ENCODE measurements around the gene SH3RF1. TPM values are rescaled to one million over a fixed set of nuclear protein-coding genes. Genes with fewer than 3 reads are reported as not detected.

The SH3RF1 gene
- total and polyA plus RNA-seq, 2 donors = 2.0 to 3.7 TPM

DNA sequence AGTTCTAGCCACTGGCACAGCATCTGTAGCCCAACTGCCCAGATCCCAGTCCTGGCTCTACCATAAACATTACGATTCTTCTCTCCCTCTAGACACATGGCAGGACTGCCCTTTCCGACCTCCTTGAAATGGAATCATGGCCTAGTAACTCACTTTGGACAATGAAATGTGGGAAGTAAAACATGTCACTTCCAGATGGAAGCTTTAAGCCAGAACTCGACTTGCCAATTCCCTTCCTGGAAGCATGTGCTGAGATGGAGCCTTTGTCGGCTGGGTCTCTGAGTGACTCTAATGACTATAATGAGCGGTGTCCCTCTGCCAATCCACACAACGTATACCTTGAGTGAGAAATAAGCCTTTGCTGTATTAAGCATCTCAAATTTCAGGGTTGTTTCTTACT, 34.7 kb downstream of the SH3RF1 start:
- no peak overlapping the region for H3K4me3 ChIP-seq (ENCODE audit: low read length in 2 of 2)
- no peaks in the 10 kb centered on the region for H3K27me3 ChIP-seq (ENCODE audit: control insufficient read depth in 2 of 2, insufficient read depth in 1 of 2, low read length in 1 of 2)
- no peak overlapping the region for H3K27ac ChIP-seq (ENCODE audit: low read depth in 1 of 2, low read length in 1 of 2)
- 97% methylated on average over 6 of the region's 6 CpGs for WGBS
- no peaks in the 10 kb centered on the region for H3K9me3 ChIP-seq (ENCODE audit: control insufficient read depth in 2 of 2, insufficient read depth in 1 of 2, low read length in 1 of 2)
- no peak for DNase-seq (ENCODE audit: low read depth in 6 of 9, low spot score in 9 of 9)
- no peaks in the 10 kb centered on the region for H3K36me3 ChIP-seq (ENCODE audit: control insufficient read depth in 2 of 2, insufficient read depth in 2 of 2, low read length in 1 of 2)
- H3K4me1 ChIP-seq (ENCODE audit: control insufficient read depth in 2 of 2, insufficient read depth in 2 of 2, low read length in 2 of 2) = no peaks in the 10 kb centered on the region

DNA sequence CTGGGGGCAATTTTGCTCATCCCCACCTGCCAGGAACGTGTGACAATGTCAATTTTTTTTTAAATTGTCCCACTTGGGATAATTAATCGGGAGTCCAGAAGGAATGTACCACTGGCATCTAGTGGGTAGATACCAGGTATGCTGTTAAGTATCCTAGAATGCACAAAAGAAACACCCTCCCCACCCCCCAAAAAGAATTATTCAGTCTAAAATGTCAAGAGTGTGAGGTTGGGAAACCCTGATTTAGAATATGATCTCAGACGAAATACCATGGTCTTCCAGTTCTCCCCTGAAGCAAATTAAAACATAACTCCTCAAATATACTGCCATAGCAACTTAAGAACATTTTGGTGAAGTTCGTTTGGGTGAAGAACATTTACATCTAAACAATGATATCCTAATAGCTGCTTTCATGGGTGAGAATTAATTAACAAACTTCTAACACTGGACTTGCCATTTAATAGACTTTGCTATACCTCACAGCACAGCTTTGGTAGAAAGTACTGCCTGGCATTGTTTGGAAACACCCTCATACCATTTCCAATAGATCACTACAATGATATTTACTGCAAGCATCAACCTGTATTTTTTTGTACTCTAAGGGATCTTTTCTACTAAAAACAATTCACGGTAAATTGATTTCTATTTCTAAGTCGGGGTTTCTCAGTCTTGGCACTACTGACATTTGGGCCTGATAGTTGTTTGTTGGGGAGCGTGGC, 36.5 kb downstream of the SH3RF1 start:
- Histone ChIP-seq H3K4me1 (ENCODE audit: control insufficient read depth in 2 of 2, insufficient read depth in 2 of 2, low read length in 2 of 2) (no peaks in the 10 kb centered on the region), H3K4me3 (ENCODE audit: low read length in 2 of 2) (no peak overlapping the region), H3K27ac (ENCODE audit: low read depth in 1 of 2, low read length in 1 of 2) (no peak overlapping the region), H3K9me3 (ENCODE audit: control insufficient read depth in 2 of 2, insufficient read depth in 1 of 2, low read length in 1 of 2) (no peaks in the 10 kb centered on the region), H3K27me3 (ENCODE audit: control insufficient read depth in 2 of 2, insufficient read depth in 1 of 2, low read length in 1 of 2) (no peaks in the 10 kb centered on the region), H3K36me3 (ENCODE audit: control insufficient read depth in 2 of 2, insufficient read depth in 2 of 2, low read length in 1 of 2) (no peaks in the 10 kb centered on the region)
- 79% methylated on average over 7 of the region's 7 CpGs for WGBS
- DNase-seq (ENCODE audit: low read depth in 6 of 9, low spot score in 9 of 9) = no peak

DNA sequence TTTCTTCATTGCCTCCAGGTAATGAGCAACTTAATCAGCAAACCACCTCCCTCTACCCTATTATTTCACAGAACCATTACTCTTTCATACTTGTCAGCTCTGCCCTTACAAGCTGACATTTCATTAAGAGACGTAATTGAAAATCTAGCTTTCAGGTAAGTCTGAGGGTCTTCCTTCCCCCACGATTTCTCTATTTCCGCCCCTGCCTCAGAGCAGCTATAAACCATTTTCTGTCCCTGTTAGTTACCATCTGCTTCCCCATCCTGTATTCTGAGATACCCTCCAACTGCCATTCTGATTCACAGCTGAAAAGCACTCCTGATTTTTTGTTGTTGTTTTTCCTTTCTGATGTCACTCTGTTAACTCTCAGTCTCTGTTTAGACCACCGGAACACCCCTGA, 37.1 kb downstream of the SH3RF1 start:
- Histone ChIP-seq H3K27me3 (ENCODE audit: control insufficient read depth in 2 of 2, insufficient read depth in 1 of 2, low read length in 1 of 2) (no peaks in the 10 kb centered on the region), H3K9me3 (ENCODE audit: control insufficient read depth in 2 of 2, insufficient read depth in 1 of 2, low read length in 1 of 2) (no peaks in the 10 kb centered on the region), H3K27ac (ENCODE audit: low read depth in 1 of 2, low read length in 1 of 2) (no peak overlapping the region), H3K4me3 (ENCODE audit: low read length in 2 of 2) (no peak overlapping the region), H3K36me3 (ENCODE audit: control insufficient read depth in 2 of 2, insufficient read depth in 2 of 2, low read length in 1 of 2) (no peaks in the 10 kb centered on the region), H3K4me1 (ENCODE audit: control insufficient read depth in 2 of 2, insufficient read depth in 2 of 2, low read length in 2 of 2) (no peaks in the 10 kb centered on the region)
- DNase-seq (ENCODE audit: low read depth in 6 of 9, low spot score in 9 of 9) = peak in 1 of 9 donors; percentile 12
- 21% methylated on average over 4 of the region's 4 CpGs for WGBS

DNA sequence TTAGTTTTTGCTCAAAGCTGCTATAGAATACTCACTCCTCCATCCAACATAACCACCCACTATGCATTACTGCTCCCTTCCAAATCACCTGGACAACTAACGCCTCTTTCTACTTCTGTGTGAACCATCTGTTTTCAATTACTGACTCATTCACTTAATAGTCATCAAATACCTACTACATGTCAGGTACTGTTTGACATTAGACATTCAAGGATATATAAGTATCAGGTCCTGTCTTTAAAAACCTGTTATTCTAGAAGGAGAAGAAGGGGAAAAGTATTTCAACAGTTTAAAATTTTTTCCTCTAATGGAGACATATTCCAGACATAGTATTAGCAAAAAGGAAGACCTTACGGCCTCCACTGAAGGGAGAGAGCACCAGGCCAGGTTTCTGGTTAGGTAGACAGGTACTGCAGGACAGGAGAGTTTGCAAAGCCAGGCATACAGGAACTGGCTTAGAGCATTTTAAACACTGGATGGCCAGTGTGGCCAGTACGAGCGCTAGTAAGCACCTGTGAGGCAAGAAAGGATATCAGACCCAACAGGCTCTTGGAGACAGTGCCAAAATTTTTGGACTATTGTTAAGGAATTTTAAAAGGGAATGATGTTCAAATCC, 39.0 kb downstream of the SH3RF1 start:
- H3K4me1 ChIP-seq (ENCODE audit: control insufficient read depth in 2 of 2, insufficient read depth in 2 of 2, low read length in 2 of 2) = no peaks in the 10 kb centered on the region
- H3K27me3 ChIP-seq (ENCODE audit: control insufficient read depth in 2 of 2, insufficient read depth in 1 of 2, low read length in 1 of 2) = no peaks in the 10 kb centered on the region
- H3K4me3 ChIP-seq (ENCODE audit: low read length in 2 of 2) = no peak overlapping the region
- no peaks in the 10 kb centered on the region for H3K36me3 ChIP-seq (ENCODE audit: control insufficient read depth in 2 of 2, insufficient read depth in 2 of 2, low read length in 1 of 2)
- WGBS = 85% methylated on average over 4 of the region's 4 CpGs
- no peaks in the 10 kb centered on the region for H3K9me3 ChIP-seq (ENCODE audit: control insufficient read depth in 2 of 2, insufficient read depth in 1 of 2, low read length in 1 of 2)
- DNase-seq (ENCODE audit: low read depth in 6 of 9, low spot score in 9 of 9) = no peak
- H3K27ac ChIP-seq (ENCODE audit: low read depth in 1 of 2, low read length in 1 of 2) = no peak overlapping the region

DNA sequence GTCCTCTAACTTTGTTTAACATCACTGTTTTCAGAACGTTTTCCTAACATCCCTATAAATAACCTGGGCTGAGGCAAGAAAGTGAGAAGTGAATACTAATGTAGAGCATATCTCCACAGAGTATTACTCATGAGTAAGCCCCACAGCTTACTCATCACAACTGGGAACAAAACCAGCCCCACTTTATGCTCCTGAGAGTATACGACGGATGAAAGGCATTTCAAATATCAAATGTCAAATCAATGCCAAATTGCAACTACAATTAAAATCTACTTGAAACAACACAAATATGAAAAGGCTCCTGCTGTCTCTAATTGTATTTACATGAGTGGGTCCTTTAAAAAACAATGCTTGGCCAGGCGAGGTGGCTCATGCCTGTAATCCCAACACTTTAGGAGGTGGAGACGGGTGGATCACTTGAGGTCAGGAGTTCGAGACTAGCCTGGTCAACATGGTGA, 41.2 kb downstream of the SH3RF1 start:
- DNase-seq (ENCODE audit: low read depth in 6 of 9, low spot score in 9 of 9) = no peak
- Histone ChIP-seq H3K27me3 (ENCODE audit: control insufficient read depth in 2 of 2, insufficient read depth in 1 of 2, low read length in 1 of 2) (no peaks in the 10 kb centered on the region), H3K4me1 (ENCODE audit: control insufficient read depth in 2 of 2, insufficient read depth in 2 of 2, low read length in 2 of 2) (no peaks in the 10 kb centered on the region), H3K36me3 (ENCODE audit: control insufficient read depth in 2 of 2, insufficient read depth in 2 of 2, low read length in 1 of 2) (no peaks in the 10 kb centered on the region), H3K9me3 (ENCODE audit: control insufficient read depth in 2 of 2, insufficient read depth in 1 of 2, low read length in 1 of 2) (no peaks in the 10 kb centered on the region), H3K4me3 (ENCODE audit: low read length in 2 of 2) (no peak overlapping the region), H3K27ac (ENCODE audit: low read depth in 1 of 2, low read length in 1 of 2) (no peak overlapping the region)
- WGBS = 89% methylated on average over 6 of the region's 6 CpGs

DNA sequence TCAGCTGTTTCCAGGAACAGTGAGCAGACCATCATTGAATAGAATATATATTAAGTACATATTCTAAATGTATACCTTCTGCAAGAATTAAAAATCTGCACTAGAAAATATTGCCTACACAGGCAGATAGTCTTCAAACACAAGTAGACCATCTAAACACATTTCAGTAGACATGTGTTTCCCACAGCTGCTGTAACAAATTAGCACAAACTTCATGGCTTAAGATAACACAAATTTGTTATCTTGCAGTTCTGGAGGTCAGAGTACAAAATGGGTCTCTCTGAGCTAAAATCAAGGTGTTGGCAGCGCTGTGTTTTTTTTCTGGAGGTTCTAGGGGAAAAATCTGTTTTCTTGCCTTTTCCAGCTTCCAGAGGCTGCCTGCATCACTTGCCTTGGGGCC, 42.7 kb downstream of the SH3RF1 start:
- H3K4me3 ChIP-seq (ENCODE audit: low read length in 2 of 2) = no peak overlapping the region
- no peaks in the 10 kb centered on the region for H3K36me3 ChIP-seq (ENCODE audit: control insufficient read depth in 2 of 2, insufficient read depth in 2 of 2, low read length in 1 of 2)
- 95% methylated on average over 1 of the region's 1 CpG for WGBS
- no peak overlapping the region for H3K27ac ChIP-seq (ENCODE audit: low read depth in 1 of 2, low read length in 1 of 2)
- no peak for DNase-seq (ENCODE audit: low read depth in 6 of 9, low spot score in 9 of 9)
- no peaks in the 10 kb centered on the region for H3K27me3 ChIP-seq (ENCODE audit: control insufficient read depth in 2 of 2, insufficient read depth in 1 of 2, low read length in 1 of 2)
- no peaks in the 10 kb centered on the region for H3K4me1 ChIP-seq (ENCODE audit: control insufficient read depth in 2 of 2, insufficient read depth in 2 of 2, low read length in 2 of 2)
- no peaks in the 10 kb centered on the region for H3K9me3 ChIP-seq (ENCODE audit: control insufficient read depth in 2 of 2, insufficient read depth in 1 of 2, low read length in 1 of 2)

DNA sequence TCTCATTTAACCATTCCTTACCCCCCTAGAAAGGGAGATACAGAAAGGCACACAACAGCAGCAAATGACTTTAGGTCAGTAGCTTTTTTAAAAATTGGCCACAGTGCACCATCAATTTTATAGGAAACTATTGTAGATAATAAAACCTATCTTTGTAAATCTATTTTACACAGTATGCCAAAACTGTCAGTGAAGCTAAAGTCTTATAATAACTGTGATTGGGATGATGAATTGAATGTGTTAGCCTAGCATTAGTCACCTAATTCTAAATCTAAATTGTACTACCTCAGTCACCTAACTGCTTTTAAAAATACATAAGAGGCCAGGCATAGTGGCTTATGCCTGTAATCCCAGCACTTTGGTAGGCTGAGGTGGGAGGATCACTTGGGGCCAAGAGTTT, 44.2 kb downstream of the SH3RF1 start:
- H3K4me1 ChIP-seq (ENCODE audit: control insufficient read depth in 2 of 2, insufficient read depth in 2 of 2, low read length in 2 of 2) = no peaks in the 10 kb centered on the region
- H3K27me3 ChIP-seq (ENCODE audit: control insufficient read depth in 2 of 2, insufficient read depth in 1 of 2, low read length in 1 of 2) = no peaks in the 10 kb centered on the region
- H3K27ac ChIP-seq (ENCODE audit: low read depth in 1 of 2, low read length in 1 of 2) = no peak overlapping the region
- H3K36me3 ChIP-seq (ENCODE audit: control insufficient read depth in 2 of 2, insufficient read depth in 2 of 2, low read length in 1 of 2) = no peaks in the 10 kb centered on the region
- no peaks in the 10 kb centered on the region for H3K9me3 ChIP-seq (ENCODE audit: control insufficient read depth in 2 of 2, insufficient read depth in 1 of 2, low read length in 1 of 2)
- no peak overlapping the region for H3K4me3 ChIP-seq (ENCODE audit: low read length in 2 of 2)
- no peak for DNase-seq (ENCODE audit: low read depth in 6 of 9, low spot score in 9 of 9)

DNA sequence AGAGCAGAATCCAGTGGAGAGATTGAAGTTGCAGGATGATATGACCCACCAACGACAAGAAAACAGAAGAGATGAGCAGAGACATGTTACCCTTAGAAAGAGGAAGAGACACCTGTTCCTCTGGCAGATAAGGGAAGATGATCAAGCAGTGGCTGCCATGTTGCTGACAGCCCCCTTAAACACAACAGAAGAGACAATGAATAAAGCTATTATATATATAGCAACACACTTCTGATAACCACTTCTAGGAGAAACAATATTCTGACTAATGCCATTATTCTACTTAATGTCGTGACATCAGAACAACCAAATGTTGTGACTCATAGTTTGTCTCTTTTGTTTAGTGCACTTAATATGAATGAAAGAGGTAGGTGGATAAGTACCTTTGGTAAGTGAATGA, 44.9 kb downstream of the SH3RF1 start:
- no peaks in the 10 kb centered on the region for H3K4me1 ChIP-seq (ENCODE audit: control insufficient read depth in 2 of 2, insufficient read depth in 2 of 2, low read length in 2 of 2)
- H3K27ac ChIP-seq (ENCODE audit: low read depth in 1 of 2, low read length in 1 of 2) = no peak overlapping the region
- H3K9me3 ChIP-seq (ENCODE audit: control insufficient read depth in 2 of 2, insufficient read depth in 1 of 2, low read length in 1 of 2) = no peaks in the 10 kb centered on the region
- H3K4me3 ChIP-seq (ENCODE audit: low read length in 2 of 2) = no peak overlapping the region
- WGBS = 54% methylated on average over 2 of the region's 2 CpGs
- H3K27me3 ChIP-seq (ENCODE audit: control insufficient read depth in 2 of 2, insufficient read depth in 1 of 2, low read length in 1 of 2) = no peaks in the 10 kb centered on the region
- no peaks in the 10 kb centered on the region for H3K36me3 ChIP-seq (ENCODE audit: control insufficient read depth in 2 of 2, insufficient read depth in 2 of 2, low read length in 1 of 2)
- DNase-seq (ENCODE audit: low read depth in 6 of 9, low spot score in 9 of 9) = no peak

DNA sequence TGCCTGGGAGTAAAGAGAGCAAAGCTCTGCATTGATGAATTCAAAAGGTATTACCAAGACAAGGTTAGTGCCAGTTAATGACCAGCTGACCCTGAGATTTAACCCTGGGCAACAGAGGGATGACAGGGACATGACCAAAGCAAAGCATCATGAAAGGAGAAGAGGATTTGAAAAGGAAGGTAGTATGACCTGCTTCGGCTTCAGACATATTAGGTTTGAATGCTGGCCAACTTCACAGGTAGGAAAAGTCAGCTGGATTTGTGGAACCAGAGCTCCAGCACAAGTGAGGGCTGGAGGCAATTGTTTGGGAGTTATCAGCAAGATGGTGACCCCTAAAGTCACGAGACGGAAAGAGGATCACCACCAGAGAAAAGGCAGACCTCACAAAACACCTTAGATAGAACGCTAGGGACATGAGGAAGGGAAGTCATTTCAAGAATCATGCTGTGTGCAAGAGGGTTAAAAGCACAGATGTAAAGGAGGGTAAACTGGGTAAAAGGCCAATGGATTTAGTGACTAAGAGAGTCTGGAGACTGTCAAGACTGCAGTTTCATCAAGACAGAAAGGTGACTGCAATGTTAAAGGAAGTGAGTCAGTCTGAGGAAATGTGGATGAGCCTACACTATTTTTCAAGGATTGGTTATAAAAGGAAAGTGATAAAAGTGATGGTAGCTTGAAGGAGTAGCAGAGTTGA, 45.6 kb downstream of the SH3RF1 start:
- Histone ChIP-seq H3K27me3 (ENCODE audit: control insufficient read depth in 2 of 2, insufficient read depth in 1 of 2, low read length in 1 of 2) (no peaks in the 10 kb centered on the region), H3K36me3 (ENCODE audit: control insufficient read depth in 2 of 2, insufficient read depth in 2 of 2, low read length in 1 of 2) (no peaks in the 10 kb centered on the region), H3K27ac (ENCODE audit: low read depth in 1 of 2, low read length in 1 of 2) (no peak overlapping the region), H3K9me3 (ENCODE audit: control insufficient read depth in 2 of 2, insufficient read depth in 1 of 2, low read length in 1 of 2) (no peaks in the 10 kb centered on the region), H3K4me3 (ENCODE audit: low read length in 2 of 2) (no peak overlapping the region), H3K4me1 (ENCODE audit: control insufficient read depth in 2 of 2, insufficient read depth in 2 of 2, low read length in 2 of 2) (no peaks in the 10 kb centered on the region)
- DNase-seq (ENCODE audit: low read depth in 6 of 9, low spot score in 9 of 9) = no peak
- WGBS = 98% methylated on average over 4 of the region's 4 CpGs
